ENCODE results near the gene PPP2R2B. TPM values are rescaled to one million over a fixed set of nuclear protein-coding genes. Genes with fewer than 3 reads are reported as not detected.
A peak's percentile ranks its signal among the peaks of the same experiment; 100 is the strongest.

Gene PPP2R2B
- total and polyA plus RNA-seq, 4 donors, result 2.0 to 27.3 (median 12.0) TPM

DNA sequence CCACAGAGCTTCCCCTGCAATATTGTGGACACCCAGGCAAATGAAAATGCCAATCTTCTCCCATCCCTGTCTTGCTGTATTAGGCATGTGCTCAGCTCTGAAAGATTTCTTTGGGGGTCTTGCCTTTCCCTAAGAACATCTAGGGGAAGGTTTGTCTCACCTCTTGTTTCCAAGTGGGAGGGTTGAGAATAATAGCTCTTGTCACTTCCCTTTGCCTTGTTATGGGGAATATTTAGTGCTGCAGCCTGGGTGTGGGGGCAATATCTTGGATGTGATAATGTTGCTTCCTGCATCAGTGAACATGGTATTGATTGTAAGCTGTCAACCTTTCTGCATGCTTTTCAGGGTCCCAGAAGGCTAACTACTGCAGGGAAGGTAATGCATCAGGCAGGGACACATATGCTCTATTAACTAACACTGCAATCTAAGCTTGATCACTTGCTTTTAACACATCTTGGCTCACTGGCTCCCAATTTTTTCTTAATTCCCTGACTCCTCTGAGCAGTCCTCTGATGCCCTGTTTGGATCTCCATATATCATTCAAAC lies 296.4 kb downstream of the PPP2R2B start:
- H3K27me3 ChIP-seq (ENCODE audit: control insufficient read depth in 1 of 2, insufficient read depth in 2 of 2, low read length in 1 of 2), result no peaks in the 10 kb centered on the region
- DNase-seq, result no peak
- intact Hi-C loops (cut with DNase I), result no loop called here
- no peak overlapping the region for H3K4me3 ChIP-seq (ENCODE audit: low read length in 2 of 2)
- H3K4me1 ChIP-seq (ENCODE audit: control insufficient read depth in 1 of 2, insufficient read depth in 2 of 2, low read length in 2 of 2), result no peaks in the 10 kb centered on the region
- peaks cover 2% of the 10 kb centered on the region for H3K9me3 ChIP-seq (ENCODE audit: control insufficient read depth, low read length)
- ATAC-seq (ENCODE audit: low FRiP score), result no peak
- H3K36me3 ChIP-seq (ENCODE audit: control insufficient read depth in 1 of 2, insufficient read depth in 2 of 2, low read length in 1 of 2), result no peaks in the 10 kb centered on the region
- H3K27ac ChIP-seq (ENCODE audit: low read depth in 1 of 2, low read length in 2 of 2), result no peak overlapping the region

DNA sequence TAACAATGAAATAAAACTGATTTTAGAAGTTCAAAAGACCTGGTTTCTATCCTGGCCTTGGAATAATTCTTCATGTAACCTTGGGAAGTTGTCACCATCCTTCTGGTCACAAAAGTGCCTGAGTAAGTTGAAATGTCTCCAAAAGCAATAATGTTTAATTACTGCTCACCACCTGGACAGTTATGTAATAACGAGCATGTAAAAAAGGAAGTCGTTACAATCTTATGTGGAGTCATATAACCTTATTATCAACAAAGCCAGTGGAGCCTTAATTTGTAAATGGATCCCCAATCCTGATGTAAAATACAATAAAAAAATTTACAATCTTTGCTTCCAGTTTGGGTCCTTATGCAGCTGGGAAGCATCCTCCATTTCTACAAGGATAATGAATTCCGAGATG lies 298.3 kb downstream of the PPP2R2B start:
- intact Hi-C loops (cut with DNase I), result no loop called here
- Histone ChIP-seq H3K27ac (ENCODE audit: low read depth in 1 of 2, low read length in 2 of 2) (no peak overlapping the region), H3K27me3 (ENCODE audit: control insufficient read depth in 1 of 2, insufficient read depth in 2 of 2, low read length in 1 of 2) (no peaks in the 10 kb centered on the region), H3K9me3 (ENCODE audit: control insufficient read depth, low read length) (peaks cover 6% of the 10 kb centered on the region), H3K4me3 (ENCODE audit: low read length in 2 of 2) (no peak overlapping the region), H3K4me1 (ENCODE audit: control insufficient read depth in 1 of 2, insufficient read depth in 2 of 2, low read length in 2 of 2) (no peaks in the 10 kb centered on the region), H3K36me3 (ENCODE audit: control insufficient read depth in 1 of 2, insufficient read depth in 2 of 2, low read length in 1 of 2) (no peaks in the 10 kb centered on the region)
- ATAC-seq (ENCODE audit: low FRiP score) (no peak), DNase-seq (no peak)
- WGBS, 2 donors, result 82 to 88% methylated on average over 3 of the region's 3 CpGs

DNA sequence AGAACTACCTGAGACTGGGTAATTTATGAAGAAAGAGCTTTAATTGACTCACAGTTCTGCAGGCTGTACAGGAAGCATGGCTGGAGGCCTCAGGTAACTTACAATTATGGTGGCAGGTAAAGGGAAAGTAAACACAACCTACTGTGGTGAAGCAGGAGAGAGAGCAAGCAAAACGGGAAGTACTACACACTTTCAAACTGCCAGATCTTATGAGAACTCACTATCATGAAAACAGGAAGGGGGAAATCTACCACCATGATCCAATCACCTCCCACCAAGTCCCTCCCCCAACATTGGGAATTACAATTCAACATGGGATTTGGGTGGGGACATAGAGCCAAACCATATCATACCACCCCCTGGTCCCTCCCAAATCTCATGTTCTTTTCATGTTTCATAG lies 303.8 kb downstream of the PPP2R2B start:
- no peak overlapping the region for H3K4me3 ChIP-seq (ENCODE audit: low read length in 2 of 2)
- DNase-seq (no peak), ATAC-seq (ENCODE audit: low FRiP score) (no peak)
- H3K9me3 ChIP-seq (ENCODE audit: control insufficient read depth, low read length), result peaks cover 4% of the 10 kb centered on the region
- no peak overlapping the region for H3K27ac ChIP-seq (ENCODE audit: low read depth in 1 of 2, low read length in 2 of 2)
- no peaks in the 10 kb centered on the region for H3K4me1 ChIP-seq (ENCODE audit: control insufficient read depth in 1 of 2, insufficient read depth in 2 of 2, low read length in 2 of 2)
- WGBS, 2 donors, result 74 to 93% methylated on average over 1 of the region's 1 CpG
- no peaks in the 10 kb centered on the region for H3K36me3 ChIP-seq (ENCODE audit: control insufficient read depth in 1 of 2, insufficient read depth in 2 of 2, low read length in 1 of 2)
- intact Hi-C loops (cut with DNase I), result no loop called here
- H3K27me3 ChIP-seq (ENCODE audit: control insufficient read depth in 1 of 2, insufficient read depth in 2 of 2, low read length in 1 of 2), result no peaks in the 10 kb centered on the region

DNA sequence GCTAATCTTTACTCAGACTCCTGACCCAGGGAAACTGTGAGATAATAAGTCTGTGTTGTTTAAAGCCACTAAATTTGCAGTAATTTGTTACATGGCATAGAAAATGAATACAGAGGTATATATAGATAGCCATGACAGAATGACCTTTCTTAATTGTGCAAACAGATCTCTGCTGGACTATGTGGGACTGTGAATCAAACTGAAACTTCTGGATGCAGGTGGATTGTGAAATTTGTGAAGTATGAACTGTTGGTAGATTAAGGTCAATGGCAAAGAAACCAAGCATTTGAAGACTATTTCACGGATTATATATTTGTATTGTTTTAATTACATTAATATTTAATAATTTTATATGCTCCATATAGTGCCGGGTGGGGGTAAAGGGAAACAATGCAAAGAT lies 310.4 kb downstream of the PPP2R2B start:
- intact Hi-C loops (cut with DNase I), result no loop called here
- Histone ChIP-seq H3K9me3 (ENCODE audit: control insufficient read depth, low read length) (no peaks in the 10 kb centered on the region), H3K27me3 (ENCODE audit: control insufficient read depth in 1 of 2, insufficient read depth in 2 of 2, low read length in 1 of 2) (no peaks in the 10 kb centered on the region), H3K4me1 (ENCODE audit: control insufficient read depth in 1 of 2, insufficient read depth in 2 of 2, low read length in 2 of 2) (peaks cover 0 to 3% of the 10 kb centered on the region in 2 donors), H3K4me3 (ENCODE audit: low read length in 2 of 2) (no peak overlapping the region), H3K36me3 (ENCODE audit: control insufficient read depth in 1 of 2, insufficient read depth in 2 of 2, low read length in 1 of 2) (no peaks in the 10 kb centered on the region), H3K27ac (ENCODE audit: low read depth in 1 of 2, low read length in 2 of 2) (no peak overlapping the region)
- WGBS, 2 donors, result 85 to 87% methylated on average over 2 of the region's 2 CpGs
- DNase-seq, result no peak
- ATAC-seq (ENCODE audit: low FRiP score), result no peak

DNA sequence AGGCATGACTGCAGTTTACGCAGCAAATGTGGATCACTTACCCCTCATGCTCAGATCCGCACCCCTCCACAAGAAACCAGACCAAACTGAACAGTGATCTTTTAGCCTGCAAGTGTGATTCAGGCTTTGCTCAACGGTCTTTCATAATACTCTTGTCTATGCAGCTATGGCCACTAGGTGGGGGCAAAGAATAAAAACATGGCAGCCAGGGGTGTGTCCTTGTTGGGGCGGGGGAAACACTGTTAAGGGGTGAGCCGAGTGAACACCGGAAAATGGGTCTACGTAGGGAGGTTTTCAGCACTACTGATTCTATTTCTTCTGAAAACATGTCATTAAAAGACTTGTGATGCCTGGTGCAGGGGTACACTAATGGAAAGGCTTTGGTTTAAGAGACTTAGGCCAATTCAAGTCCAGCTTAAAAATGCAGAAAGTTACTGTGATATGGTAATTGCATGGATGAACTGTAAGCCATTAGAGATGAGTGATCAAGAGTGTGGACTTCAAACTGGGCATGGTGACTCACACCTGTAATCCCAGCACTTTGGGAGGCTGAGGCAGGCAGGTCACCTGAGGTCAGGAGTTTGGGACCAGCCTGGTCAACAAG lies 312.7 kb downstream of the PPP2R2B start:
- ATAC-seq (ENCODE audit: low FRiP score) (peak; percentile 65), DNase-seq (peak in 1 of 2 donors; percentile 55)
- Histone ChIP-seq H3K36me3 (ENCODE audit: control insufficient read depth in 1 of 2, insufficient read depth in 2 of 2, low read length in 1 of 2) (no peaks in the 10 kb centered on the region), H3K4me1 (ENCODE audit: control insufficient read depth in 1 of 2, insufficient read depth in 2 of 2, low read length in 2 of 2) (peaks cover 0 to 3% of the 10 kb centered on the region in 2 donors), H3K4me3 (ENCODE audit: low read length in 2 of 2) (no peak overlapping the region), H3K9me3 (ENCODE audit: control insufficient read depth, low read length) (no peaks in the 10 kb centered on the region), H3K27ac (ENCODE audit: low read depth in 1 of 2, low read length in 2 of 2) (no peak overlapping the region), H3K27me3 (ENCODE audit: control insufficient read depth in 1 of 2, insufficient read depth in 2 of 2, low read length in 1 of 2) (no peaks in the 10 kb centered on the region)
- intact Hi-C loops (cut with DNase I), result no loop called here
- whole genome bisulfite sequencing, 2 donors, result 18 to 21% methylated on average over 7 of the region's 7 CpGs

DNA sequence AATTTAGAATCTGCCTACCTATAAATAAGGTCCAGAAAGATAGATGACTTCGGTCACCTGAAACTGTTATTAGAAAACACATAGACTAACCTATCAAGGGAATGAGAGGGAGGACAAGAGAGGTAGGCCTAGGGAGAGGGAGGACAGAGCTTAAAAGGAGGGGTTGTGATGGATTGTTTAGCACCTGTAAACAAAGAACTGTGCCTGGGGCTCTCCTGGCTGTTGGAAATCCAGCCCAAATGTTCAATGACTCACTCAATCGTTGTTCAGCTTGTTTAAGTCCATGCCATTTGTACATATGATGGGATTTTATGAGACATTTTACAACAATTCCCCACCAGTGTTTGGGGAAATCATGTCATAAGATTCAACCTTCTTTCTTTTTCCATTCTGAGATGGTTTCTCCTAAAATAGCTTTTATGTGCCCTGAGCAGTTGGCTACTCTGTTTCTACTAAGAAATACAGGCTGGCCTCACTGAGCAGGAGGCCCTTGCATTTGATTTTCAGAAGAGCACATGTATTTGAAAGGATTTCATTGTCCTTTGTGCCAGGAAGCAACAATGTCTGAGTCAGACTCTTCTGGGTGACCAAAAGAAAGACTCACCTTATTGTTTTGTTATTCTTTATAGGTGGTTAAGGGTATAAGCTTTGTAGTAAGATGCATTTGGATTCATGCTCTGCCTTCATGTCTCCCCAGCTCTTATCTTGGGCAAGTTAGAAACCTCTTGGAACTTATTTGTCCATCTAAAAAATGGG lies 314.4 kb downstream of the PPP2R2B start:
- Histone ChIP-seq H3K27me3 (ENCODE audit: control insufficient read depth in 1 of 2, insufficient read depth in 2 of 2, low read length in 1 of 2) (no peaks in the 10 kb centered on the region), H3K4me3 (ENCODE audit: low read length in 2 of 2) (no peak overlapping the region), H3K36me3 (ENCODE audit: control insufficient read depth in 1 of 2, insufficient read depth in 2 of 2, low read length in 1 of 2) (no peaks in the 10 kb centered on the region), H3K27ac (ENCODE audit: low read depth in 1 of 2, low read length in 2 of 2) (no peak overlapping the region), H3K4me1 (ENCODE audit: control insufficient read depth in 1 of 2, insufficient read depth in 2 of 2, low read length in 2 of 2) (peaks cover 3 to 7% of the 10 kb centered on the region in 2 donors), H3K9me3 (ENCODE audit: control insufficient read depth, low read length) (no peaks in the 10 kb centered on the region)
- WGBS, 2 donors, result 62% methylated on average over 2 of the region's 2 CpGs
- no peak for DNase-seq
- ATAC-seq (ENCODE audit: low FRiP score), result no peak
- intact Hi-C loops (cut with DNase I), result no loop called here

DNA sequence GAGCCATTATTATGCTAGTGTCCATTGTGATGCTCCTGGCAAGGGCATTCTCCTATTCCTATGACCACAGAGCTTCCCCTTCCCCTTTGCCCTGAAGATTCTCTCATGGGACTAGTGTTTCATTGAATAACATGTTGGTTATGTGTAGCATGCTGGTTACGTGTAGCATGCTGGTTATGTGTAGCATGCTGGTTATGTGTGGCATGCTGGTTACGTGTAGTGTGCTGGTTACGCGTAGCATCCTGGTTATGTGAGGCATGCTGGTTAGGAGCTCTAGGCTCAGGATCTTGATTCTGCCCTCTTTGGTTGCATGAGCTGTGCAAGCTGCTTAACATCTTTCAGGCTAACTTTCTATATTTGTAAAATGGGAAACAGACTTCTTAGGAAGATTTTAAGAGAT lies 316.1 kb downstream of the PPP2R2B start:
- WGBS, 2 donors, result 97% methylated on average over 4 of the region's 4 CpGs
- peaks cover 3 to 7% of the 10 kb centered on the region in 2 donors for H3K4me1 ChIP-seq (ENCODE audit: control insufficient read depth in 1 of 2, insufficient read depth in 2 of 2, low read length in 2 of 2)
- intact Hi-C loops (cut with DNase I), result no loop called here

DNA sequence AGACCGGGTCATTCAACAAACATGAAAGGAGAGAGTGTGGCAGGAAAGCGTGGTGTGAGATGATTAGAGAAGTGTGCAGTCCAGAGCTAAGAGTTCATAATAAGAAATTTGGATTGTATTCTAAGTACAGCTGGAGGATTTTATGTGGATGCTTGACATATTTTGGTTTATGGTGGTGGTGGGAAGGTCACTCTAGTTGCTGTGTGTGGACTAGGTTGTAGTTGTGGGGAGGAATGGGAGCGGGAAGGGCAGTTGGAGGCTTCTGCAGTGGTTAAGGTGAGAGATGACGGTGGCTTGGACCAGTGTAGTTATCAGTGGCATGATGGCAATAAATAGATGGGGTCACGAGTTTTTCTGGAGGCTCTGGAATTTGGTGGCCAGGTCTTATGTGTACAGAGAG lies 316.8 kb downstream of the PPP2R2B start:
- H3K36me3 ChIP-seq (ENCODE audit: control insufficient read depth in 1 of 2, insufficient read depth in 2 of 2, low read length in 1 of 2), result no peaks in the 10 kb centered on the region
- H3K9me3 ChIP-seq (ENCODE audit: control insufficient read depth, low read length), result no peaks in the 10 kb centered on the region
- no peak overlapping the region for H3K27ac ChIP-seq (ENCODE audit: low read depth in 1 of 2, low read length in 2 of 2)
- ATAC-seq (ENCODE audit: low FRiP score) (no peak), DNase-seq (no peak)
- WGBS, 2 donors, result 80 to 84% methylated on average over 5 of the region's 5 CpGs
- H3K4me3 ChIP-seq (ENCODE audit: low read length in 2 of 2), result no peak overlapping the region
- H3K27me3 ChIP-seq (ENCODE audit: control insufficient read depth in 1 of 2, insufficient read depth in 2 of 2, low read length in 1 of 2), result no peaks in the 10 kb centered on the region
- peaks cover 3 to 7% of the 10 kb centered on the region in 2 donors for H3K4me1 ChIP-seq (ENCODE audit: control insufficient read depth in 1 of 2, insufficient read depth in 2 of 2, low read length in 2 of 2)
- intact Hi-C loops (cut with DNase I), result no loop called here

More for the DNA sequence above, 316.1 kb downstream of the PPP2R2B start:
- H3K9me3 ChIP-seq (ENCODE audit: control insufficient read depth, low read length), result no peaks in the 10 kb centered on the region
- H3K27me3 ChIP-seq (ENCODE audit: control insufficient read depth in 1 of 2, insufficient read depth in 2 of 2, low read length in 1 of 2), result no peaks in the 10 kb centered on the region
- ATAC-seq (ENCODE audit: low FRiP score) (no peak), DNase-seq (no peak)
- no peak overlapping the region for H3K27ac ChIP-seq (ENCODE audit: low read depth in 1 of 2, low read length in 2 of 2)
- no peaks in the 10 kb centered on the region for H3K36me3 ChIP-seq (ENCODE audit: control insufficient read depth in 1 of 2, insufficient read depth in 2 of 2, low read length in 1 of 2)
- H3K4me3 ChIP-seq (ENCODE audit: low read length in 2 of 2), result no peak overlapping the region

All from aorta (tissue), 5 donors.